IMR-90 (cell line): ENCODE data around the gene LIG1. TPM values are rescaled to one million over a fixed set of nuclear protein-coding genes. Genes with fewer than 3 reads are reported as not detected.

ENCODE experiments used
- ATAC-seq: fragments of 200-7000 bp; cut with Tn5 transposase; 2 replicates; pipeline ENCODE4 v1.9.1; 2020; ENCODE audit warnings: low read depth, mild to moderate bottlenecking, moderate library complexity
- BruUV-seq: library from RNA; stranded (reverse); fragments of 400-500 nt; replicated peaks from 2 replicates; lab custom pipeline; 2021; lab: Mats Ljungman, UMichigan
- CTCF ChIA-PET: fragments of 300-600 bp; formaldehyde crosslinking; extraction: SDS; loops from one replicate; lab custom pipeline; 2021; ENCODE audit warnings: antibody characterized with exemption; lab: Yijun Ruan, JAX
- POLR2A ChIA-PET: fragments of 300-600 bp; sonication (Branson Sonifier 250); formaldehyde crosslinking; loops from one replicate; lab custom pipeline; 2022; ENCODE audit warnings: antibody characterized with exemption; ENCODE audit not compliant: unreplicated experiment; lab: Charles Lee
- DNase-seq: peaks from one replicate; pipeline ENCODE4 v3.0.0; 2013
- H2AFZ ChIP-seq: replicated peaks from 2 replicates; pipeline ENCODE3; 2013; ENCODE audit warnings: low read length, mild to moderate bottlenecking; ENCODE audit not compliant: poor library complexity
- H2AK5ac ChIP-seq: 2 replicates; pipeline ENCODE4 v1.6.1; 2013; ENCODE audit warnings: low read depth, low read length, inconsistent platforms
- H2AK9ac ChIP-seq: replicated peaks from 2 replicates; pipeline ENCODE3; 2013; ENCODE audit warnings: mild to moderate bottlenecking, low read depth, low read length, moderate library complexity; ENCODE audit not compliant: poor library complexity
- H2BK120ac ChIP-seq: 2 replicates; pipeline ENCODE4 v1.6.1; 2013; ENCODE audit warnings: low read depth, low read length, inconsistent platforms
- H2BK15ac ChIP-seq: 3 replicates; pipeline ENCODE4 v1.6.1; 2013; ENCODE audit warnings: low read depth, low read length, inconsistent platforms
- H2BK20ac ChIP-seq: 2 replicates; pipeline ENCODE4 v1.6.1; 2013; ENCODE audit warnings: low read depth, mild to moderate bottlenecking, inconsistent platforms, low read length, moderate library complexity
- H2BK5ac ChIP-seq: 2 replicates; pipeline ENCODE4 v1.6.1; 2013; ENCODE audit warnings: mild to moderate bottlenecking, low read depth, low read length, inconsistent platforms; ENCODE audit not compliant: poor library complexity, severe bottlenecking
- H3K14ac ChIP-seq: replicated peaks from 2 replicates; pipeline ENCODE4 v1.6.1; 2013; ENCODE audit warnings: low read depth, low read length, inconsistent platforms
- H3K18ac ChIP-seq: 2 replicates; pipeline ENCODE4 v1.6.1; 2013; ENCODE audit warnings: low read depth, low read length, control low read depth
- H3K23ac ChIP-seq: 2 replicates; pipeline ENCODE4 v1.6.1; 2013; ENCODE audit warnings: low read depth, low read length, inconsistent platforms
- H3K27ac ChIP-seq: 2 replicates; pipeline ENCODE4 v1.5.1; 2013; ENCODE audit warnings: mild to moderate bottlenecking, control low read depth, low read length; ENCODE audit not compliant: insufficient read depth
- H3K27me3 ChIP-seq: 2 replicates; pipeline ENCODE4 v1.6.1; 2013; ENCODE audit warnings: low read length; ENCODE audit not compliant: control insufficient read depth, insufficient read depth
- H3K36me3 ChIP-seq: 2 replicates; pipeline ENCODE4 v1.6.1; 2013; ENCODE audit warnings: low read length, mixed read lengths; ENCODE audit not compliant: control insufficient read depth, insufficient read depth
- H3K4ac ChIP-seq: 2 replicates; pipeline ENCODE4 v1.6.1; 2013; ENCODE audit warnings: low read depth, low read length, inconsistent platforms
- H3K4me1 ChIP-seq: 2 replicates; pipeline ENCODE4 v1.6.1; 2013; ENCODE audit warnings: low read length, mixed read lengths; ENCODE audit not compliant: control insufficient read depth, insufficient read depth
- H3K4me2 ChIP-seq: 2 replicates; pipeline ENCODE4 v1.6.1; 2013; ENCODE audit warnings: low read depth, mild to moderate bottlenecking, control low read depth, low read length, moderate library complexity
- H3K4me3 ChIP-seq: 2 replicates; pipeline ENCODE4 v1.5.1; 2013; ENCODE audit warnings: low read depth, mild to moderate bottlenecking, control low read depth, low read length, moderate library complexity; ENCODE audit not compliant: insufficient read depth
- H3K56ac ChIP-seq: 2 replicates; pipeline ENCODE4 v1.6.1; 2013; ENCODE audit warnings: low read length, inconsistent platforms; ENCODE audit not compliant: insufficient read depth; ENCODE audit errors: extremely low read depth
- H3K79me1 ChIP-seq, 2 experiments: 2 replicates each; pipeline ENCODE4 v1.6.1; 2013; ENCODE audit warnings: low read length in 2 of 2, inconsistent platforms in 1 of 2, low read depth in 1 of 2
- H3K9ac ChIP-seq: 2 replicates; pipeline ENCODE4 v1.6.1; 2013; ENCODE audit warnings: low read depth, low read length, control low read depth
- H3K9me1 ChIP-seq: 2 replicates; pipeline ENCODE4 v1.6.1; 2013; ENCODE audit warnings: low read length, inconsistent platforms; ENCODE audit not compliant: insufficient read depth
- H3K9me3 ChIP-seq: 2 replicates; pipeline ENCODE4 v1.6.1; 2013; ENCODE audit warnings: low read length; ENCODE audit not compliant: control insufficient read depth, insufficient read depth
- H4K20me1 ChIP-seq: 2 replicates; pipeline ENCODE4 v1.6.1; 2013; ENCODE audit warnings: low read length, inconsistent platforms; ENCODE audit not compliant: insufficient read depth
- H4K5ac ChIP-seq: 2 replicates; pipeline ENCODE4 v1.6.1; 2013; ENCODE audit warnings: mild to moderate bottlenecking, low read depth, low read length, control low read depth
- H4K8ac ChIP-seq, 2 experiments: 2 replicates each; pipeline ENCODE4 v1.6.1; 2013; ENCODE audit warnings: low read depth in 2 of 2, low read length in 2 of 2, control low read depth in 1 of 2, inconsistent platforms in 1 of 2
- H4K91ac ChIP-seq: 2 replicates; pipeline ENCODE4 v1.6.1; 2013; ENCODE audit warnings: low read depth, low read length, inconsistent platforms; ENCODE audit not compliant: insufficient read depth
- BHLHE40 ChIP-seq: fragments of 150-350 bp; IDR thresholded peaks from 2 replicates; pipeline ENCODE4 v1.6.1; 2016; ENCODE audit warnings: mild to moderate bottlenecking, low read depth, low read length
- CEBPB ChIP-seq: IDR thresholded peaks from 2 replicates; pipeline ENCODE4 v1.6.1; 2012; ENCODE audit warnings: low read depth, low read length, improper control_type of control experiment
- FOS ChIP-seq: fragments of 150-350 bp; IDR thresholded peaks from 2 replicates; pipeline ENCODE4 v1.6.1; 2016; ENCODE audit warnings: low read depth, low read length
- MXI1 ChIP-seq: IDR thresholded peaks from 2 replicates; pipeline ENCODE4 v1.6.1; 2012; ENCODE audit warnings: low read depth, mild to moderate bottlenecking, low read length, moderate library complexity, borderline replicate concordance
- NFE2L2 ChIP-seq: fragments of 150-350 bp; IDR thresholded peaks from 2 replicates; pipeline ENCODE4 v1.6.1; 2016; ENCODE audit warnings: low read depth, mild to moderate bottlenecking, low read length
- POLR2A ChIP-seq: IDR thresholded peaks from 2 replicates; pipeline ENCODE4 v1.6.1; 2012; ENCODE audit warnings: mild to moderate bottlenecking, low read depth, low read length
- RAD21 ChIP-seq: IDR thresholded peaks from 2 replicates; pipeline ENCODE4 v1.6.1; 2012; ENCODE audit warnings: low read length, improper control_type of control experiment
- RCOR1 ChIP-seq: IDR thresholded peaks from 2 replicates; pipeline ENCODE4 v1.6.1; 2012; ENCODE audit warnings: mild to moderate bottlenecking, low read length, improper control_type of control experiment; ENCODE audit not compliant: insufficient replicate concordance
- RFX5 ChIP-seq: IDR thresholded peaks from 2 replicates; pipeline ENCODE4 v1.8.0; 2012; ENCODE audit warnings: low read depth, mild to moderate bottlenecking, low read length, moderate library complexity
- SMC3 ChIP-seq: fragments of 150-350 bp; IDR thresholded peaks from 2 replicates; pipeline ENCODE4 v1.6.1; 2016; ENCODE audit warnings: low read depth, mild to moderate bottlenecking, antibody characterized with exemption, low read length, moderate library complexity
- WGBS, 2 experiments: methylation state at CpG; one replicate each; pipeline versions ENCODE4 v1.1.5 to v1.1.7; 2013; ENCODE audit warnings: missing lambda C conversion rate in 2 of 2; ENCODE audit not compliant: insufficient read length in 1 of 2; ENCODE audit errors: extremely low coverage in 2 of 2; 5-methylcytosine and 5-hydroxymethylcytosine counted together
- dilution Hi-C: fragments of 300-500 bp; cut with HindIII; formaldehyde crosslinking; loops from one replicate; pipeline ENCODE4 v1.14.3; 2018; ENCODE audit warnings: low sequenced_read_pairs; ENCODE audit not compliant: unreplicated experiment
- in situ Hi-C: fragments of 300-500 bp; cut with MboI; formaldehyde crosslinking; loops from 3 replicates; pipeline ENCODE4 v1.14.3; 2019; ENCODE audit warnings: low sequenced_read_pairs, inconsistent platforms, mixed read lengths
- intact Hi-C: fragments of 100-400 bp; cut with micrococcal nuclease; formaldehyde crosslinking; loops from 2 replicates; pipeline ENCODE4 v1.10.0; 2022
- polyA plus RNA-seq, 3 experiments: library from polyadenylated mRNA; depleted of rRNA; stranded (reverse); fragments of >200 nt; gene quantifications; 2 replicates each; pipeline ENCODE4 v1.2.3, GENCODE V29; 2012; ENCODE audit warnings: low replicate concordance in 1 of 3
- total RNA-seq: library from RNA; depleted of rRNA; stranded (reverse); fragments of >200 nt; gene quantifications from 2 replicates; pipeline ENCODE4 v1.2.3, GENCODE V29; 2012
- TF ChIP-seq, protein P1 (sequence below): conservative IDR thresholded peaks from 2 replicates; pipeline ENCODE4 v1.5.1; 2012; ENCODE audit warnings: mild to moderate bottlenecking, low read depth, low read length, improper control_type of control experiment
- TF ChIP-seq, protein P2 (sequence below): fragments of 150-350 bp; IDR thresholded peaks from 2 replicates; pipeline ENCODE4 v1.6.1; 2016; ENCODE audit warnings: low read depth, mild to moderate bottlenecking, low read length, moderate library complexity, borderline replicate concordance
- TF ChIP-seq, protein P3 (sequence below): fragments of 150-350 bp; IDR thresholded peaks from 2 replicates; pipeline ENCODE4 v1.6.1; 2017; ENCODE audit warnings: mild to moderate bottlenecking, antibody characterized with exemption, low read length, low read depth

Gene LIG1
- total and polyA plus RNA-seq, 2 of the 4 experiments (the other 2 are of a cell fraction), result 24.9 to 34.0 TPM

DNA sequence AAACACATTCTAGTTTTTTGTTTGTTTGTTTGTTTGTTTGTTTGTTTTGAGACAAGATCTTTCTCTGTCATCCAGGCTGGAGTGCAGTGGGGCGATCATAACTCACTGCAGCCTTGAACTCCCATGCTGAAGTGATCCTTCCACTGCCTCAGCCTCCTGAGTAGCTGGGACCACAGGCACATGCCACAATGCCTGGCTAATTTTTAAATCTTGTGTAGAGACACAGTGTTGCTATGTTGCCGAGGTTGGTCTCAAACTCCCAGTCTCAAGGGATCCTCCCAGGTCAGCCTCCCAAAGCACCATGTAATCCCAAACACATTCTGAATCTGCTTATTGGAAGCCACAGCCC is 75.3 kb downstream of the LIG1 start:
- ChIA-PET CTCF (no interaction called here), POLR2A (no interaction called here)
- Histone ChIP-seq H3K23ac (no peak overlapping the region), H3K79me1 (no peaks in the 10 kb centered on the region), H3K14ac (no peak overlapping the region), H2BK15ac (no peak overlapping the region), H3K56ac (no peak overlapping the region), H3K9ac (no peak overlapping the region), H3K9me3 (peaks cover 9% of the 10 kb centered on the region; the same call in 1 of the 2 replicates), H2AK5ac (no peak overlapping the region), H2BK120ac (no peak overlapping the region), H2AFZ (no peak overlapping the region), H2AK9ac (no peak overlapping the region), H3K4ac (no peak overlapping the region), H3K27me3 (no peaks in the 10 kb centered on the region; the same call in 1 of the 2 replicates), H4K5ac (no peak overlapping the region), H3K36me3 (peaks cover 3% of the 10 kb centered on the region), H3K4me1 (no peaks in the 10 kb centered on the region), H4K91ac (no peak overlapping the region), H2BK20ac (no peak overlapping the region), H3K4me2 (no peak overlapping the region), H3K9me1 (no peaks in the 10 kb centered on the region), H4K20me1 (no peaks in the 10 kb centered on the region), H3K4me3 (no peak overlapping the region), H2BK5ac (no peak overlapping the region), H3K18ac (no peak overlapping the region), H3K27ac (no peak overlapping the region), H4K8ac (no peak overlapping the region)
- in situ Hi-C loops, result no loop called here
- intact Hi-C loops, result no loop called here
- BruUV-seq, result no TSS peak
- no CpG with 5 or more reads among the region's 2 CpGs for WGBS, 2 experiments
- no peak for DNase-seq
- dilution Hi-C loops, result no loop called here
- ATAC-seq, result no peak
- TF ChIP-seq RCOR1 (no peak), CEBPB (no peak), POLR2A (no peak), BHLHE40 (no peak), FOS (no peak), MXI1 (no peak), RFX5 (no peak), NFE2L2 (no peak), SMC3 (no peak), RAD21 (no peak)
- TF ChIP-seq, protein P1, sequence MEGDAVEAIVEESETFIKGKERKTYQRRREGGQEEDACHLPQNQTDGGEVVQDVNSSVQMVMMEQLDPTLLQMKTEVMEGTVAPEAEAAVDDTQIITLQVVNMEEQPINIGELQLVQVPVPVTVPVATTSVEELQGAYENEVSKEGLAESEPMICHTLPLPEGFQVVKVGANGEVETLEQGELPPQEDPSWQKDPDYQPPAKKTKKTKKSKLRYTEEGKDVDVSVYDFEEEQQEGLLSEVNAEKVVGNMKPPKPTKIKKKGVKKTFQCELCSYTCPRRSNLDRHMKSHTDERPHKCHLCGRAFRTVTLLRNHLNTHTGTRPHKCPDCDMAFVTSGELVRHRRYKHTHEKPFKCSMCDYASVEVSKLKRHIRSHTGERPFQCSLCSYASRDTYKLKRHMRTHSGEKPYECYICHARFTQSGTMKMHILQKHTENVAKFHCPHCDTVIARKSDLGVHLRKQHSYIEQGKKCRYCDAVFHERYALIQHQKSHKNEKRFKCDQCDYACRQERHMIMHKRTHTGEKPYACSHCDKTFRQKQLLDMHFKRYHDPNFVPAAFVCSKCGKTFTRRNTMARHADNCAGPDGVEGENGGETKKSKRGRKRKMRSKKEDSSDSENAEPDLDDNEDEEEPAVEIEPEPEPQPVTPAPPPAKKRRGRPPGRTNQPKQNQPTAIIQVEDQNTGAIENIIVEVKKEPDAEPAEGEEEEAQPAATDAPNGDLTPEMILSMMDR, result no peak
- TF ChIP-seq, protein P2, sequence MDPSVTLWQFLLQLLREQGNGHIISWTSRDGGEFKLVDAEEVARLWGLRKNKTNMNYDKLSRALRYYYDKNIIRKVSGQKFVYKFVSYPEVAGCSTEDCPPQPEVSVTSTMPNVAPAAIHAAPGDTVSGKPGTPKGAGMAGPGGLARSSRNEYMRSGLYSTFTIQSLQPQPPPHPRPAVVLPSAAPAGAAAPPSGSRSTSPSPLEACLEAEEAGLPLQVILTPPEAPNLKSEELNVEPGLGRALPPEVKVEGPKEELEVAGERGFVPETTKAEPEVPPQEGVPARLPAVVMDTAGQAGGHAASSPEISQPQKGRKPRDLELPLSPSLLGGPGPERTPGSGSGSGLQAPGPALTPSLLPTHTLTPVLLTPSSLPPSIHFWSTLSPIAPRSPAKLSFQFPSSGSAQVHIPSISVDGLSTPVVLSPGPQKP, result no peak
- TF ChIP-seq, protein P3, sequence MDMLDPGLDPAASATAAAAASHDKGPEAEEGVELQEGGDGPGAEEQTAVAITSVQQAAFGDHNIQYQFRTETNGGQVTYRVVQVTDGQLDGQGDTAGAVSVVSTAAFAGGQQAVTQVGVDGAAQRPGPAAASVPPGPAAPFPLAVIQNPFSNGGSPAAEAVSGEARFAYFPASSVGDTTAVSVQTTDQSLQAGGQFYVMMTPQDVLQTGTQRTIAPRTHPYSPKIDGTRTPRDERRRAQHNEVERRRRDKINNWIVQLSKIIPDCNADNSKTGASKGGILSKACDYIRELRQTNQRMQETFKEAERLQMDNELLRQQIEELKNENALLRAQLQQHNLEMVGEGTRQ, result no peak
